ENCODE data around the gene CASP8AP2.
"Not testable (repeated sequence)": the region's sequence is repeated elsewhere in the genome, so short reads cannot be mapped to it uniquely, and the experiment has no call there.

DNA sequence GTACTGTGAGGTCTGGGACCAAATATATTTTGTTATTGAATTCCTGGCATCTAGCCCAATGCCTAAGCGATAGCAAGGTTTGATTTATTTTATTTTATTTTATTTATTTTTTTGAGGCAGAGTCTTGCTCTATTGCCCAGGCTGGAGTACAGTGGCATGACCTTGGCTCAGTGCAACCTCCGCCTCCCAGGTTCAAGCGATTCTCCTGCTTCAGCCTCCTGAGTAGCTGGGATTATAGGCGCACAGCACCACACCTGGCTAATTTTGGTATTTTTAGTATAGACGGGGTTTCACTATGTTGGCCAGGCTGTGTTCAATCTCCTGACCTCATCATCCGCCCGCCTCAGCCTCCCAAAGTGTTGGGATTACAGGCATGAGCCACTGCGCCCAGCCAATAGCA is 62.9 kb downstream of the CASP8AP2 start:
- TF ChIP-seq, protein P1, sequence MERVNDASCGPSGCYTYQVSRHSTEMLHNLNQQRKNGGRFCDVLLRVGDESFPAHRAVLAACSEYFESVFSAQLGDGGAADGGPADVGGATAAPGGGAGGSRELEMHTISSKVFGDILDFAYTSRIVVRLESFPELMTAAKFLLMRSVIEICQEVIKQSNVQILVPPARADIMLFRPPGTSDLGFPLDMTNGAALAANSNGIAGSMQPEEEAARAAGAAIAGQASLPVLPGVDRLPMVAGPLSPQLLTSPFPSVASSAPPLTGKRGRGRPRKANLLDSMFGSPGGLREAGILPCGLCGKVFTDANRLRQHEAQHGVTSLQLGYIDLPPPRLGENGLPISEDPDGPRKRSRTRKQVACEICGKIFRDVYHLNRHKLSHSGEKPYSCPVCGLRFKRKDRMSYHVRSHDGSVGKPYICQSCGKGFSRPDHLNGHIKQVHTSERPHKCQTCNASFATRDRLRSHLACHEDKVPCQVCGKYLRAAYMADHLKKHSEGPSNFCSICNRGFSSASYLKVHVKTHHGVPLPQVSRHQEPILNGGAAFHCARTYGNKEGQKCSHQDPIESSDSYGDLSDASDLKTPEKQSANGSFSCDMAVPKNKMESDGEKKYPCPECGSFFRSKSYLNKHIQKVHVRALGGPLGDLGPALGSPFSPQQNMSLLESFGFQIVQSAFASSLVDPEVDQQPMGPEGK (CRISPR knock-in tag; IDR thresholded peaks at IDR 0.05; ENCODE audit: borderline replicate concordance) = not testable (repeated sequence)
- TF ChIP-seq GLIS3 (CRISPR knock-in tag; IDR thresholded peaks at IDR 0.05); CREB5 (CRISPR knock-in tag; IDR thresholded peaks at IDR 0.05; ENCODE audit: low read depth); POU6F1 (CRISPR knock-in tag; IDR thresholded peaks at IDR 0.05; ENCODE audit: borderline replicate concordance, low read depth); OSR1 (CRISPR knock-in tag; IDR thresholded peaks at IDR 0.05); ESRRG (CRISPR knock-in tag; IDR thresholded peaks at IDR 0.05); ZC3H10 (CRISPR knock-in tag; IDR thresholded peaks at IDR 0.05); ZNF8 (CRISPR knock-in tag; IDR thresholded peaks at IDR 0.05); ZFP3 (CRISPR knock-in tag; IDR thresholded peaks at IDR 0.05); ARNTL (CRISPR knock-in tag; IDR thresholded peaks at IDR 0.05; ENCODE audit: borderline replicate concordance, low read depth); ZNF70 (CRISPR knock-in tag; IDR thresholded peaks at IDR 0.05): not testable (repeated sequence)
- TF ChIP-seq, protein P2, sequence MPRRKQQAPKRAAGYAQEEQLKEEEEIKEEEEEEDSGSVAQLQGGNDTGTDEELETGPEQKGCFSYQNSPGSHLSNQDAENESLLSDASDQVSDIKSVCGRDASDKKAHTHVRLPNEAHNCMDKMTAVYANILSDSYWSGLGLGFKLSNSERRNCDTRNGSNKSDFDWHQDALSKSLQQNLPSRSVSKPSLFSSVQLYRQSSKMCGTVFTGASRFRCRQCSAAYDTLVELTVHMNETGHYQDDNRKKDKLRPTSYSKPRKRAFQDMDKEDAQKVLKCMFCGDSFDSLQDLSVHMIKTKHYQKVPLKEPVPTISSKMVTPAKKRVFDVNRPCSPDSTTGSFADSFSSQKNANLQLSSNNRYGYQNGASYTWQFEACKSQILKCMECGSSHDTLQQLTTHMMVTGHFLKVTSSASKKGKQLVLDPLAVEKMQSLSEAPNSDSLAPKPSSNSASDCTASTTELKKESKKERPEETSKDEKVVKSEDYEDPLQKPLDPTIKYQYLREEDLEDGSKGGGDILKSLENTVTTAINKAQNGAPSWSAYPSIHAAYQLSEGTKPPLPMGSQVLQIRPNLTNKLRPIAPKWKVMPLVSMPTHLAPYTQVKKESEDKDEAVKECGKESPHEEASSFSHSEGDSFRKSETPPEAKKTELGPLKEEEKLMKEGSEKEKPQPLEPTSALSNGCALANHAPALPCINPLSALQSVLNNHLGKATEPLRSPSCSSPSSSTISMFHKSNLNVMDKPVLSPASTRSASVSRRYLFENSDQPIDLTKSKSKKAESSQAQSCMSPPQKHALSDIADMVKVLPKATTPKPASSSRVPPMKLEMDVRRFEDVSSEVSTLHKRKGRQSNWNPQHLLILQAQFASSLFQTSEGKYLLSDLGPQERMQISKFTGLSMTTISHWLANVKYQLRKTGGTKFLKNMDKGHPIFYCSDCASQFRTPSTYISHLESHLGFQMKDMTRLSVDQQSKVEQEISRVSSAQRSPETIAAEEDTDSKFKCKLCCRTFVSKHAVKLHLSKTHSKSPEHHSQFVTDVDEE (CRISPR knock-in tag; IDR thresholded peaks at IDR 0.05) = not testable (repeated sequence)

Measured in SK-N-SH treated with all-trans-retinoic acid at 6 μM for 48 hours (cell line).